KMS-11 (cell line): ENCODE results near the gene NAMPT.

Experiments used
- H2AFZ ChIP-seq: fragments of 200-600 bp; sonication (generic); 2 replicates; pipeline ENCODE4 v1.6.1; 2016; ENCODE audit warnings: antibody characterized with exemption, mixed run types, low read depth
- H3K27ac ChIP-seq: fragments of 200-600 bp; sonication (generic); 2 replicates; pipeline ENCODE4 v1.6.1; 2016; ENCODE audit warnings: mild to moderate bottlenecking, mixed run types
- H3K27me3 ChIP-seq: fragments of 200-600 bp; sonication (generic); 2 replicates; pipeline ENCODE4 v1.6.1; 2017; ENCODE audit warnings: mild to moderate bottlenecking, low read depth, mixed run types, moderate library complexity; ENCODE audit not compliant: insufficient read depth
- H3K36me3 ChIP-seq: fragments of 200-600 bp; sonication (generic); 2 replicates; pipeline ENCODE4 v1.6.1; 2017; ENCODE audit warnings: mild to moderate bottlenecking, mixed run types; ENCODE audit not compliant: insufficient read depth
- H3K4me1 ChIP-seq: fragments of 200-600 bp; sonication (generic); 2 replicates; pipeline ENCODE4 v1.6.1; 2016; ENCODE audit warnings: mild to moderate bottlenecking, low read depth, mixed run types; ENCODE audit not compliant: poor library complexity, severe bottlenecking
- H3K4me2 ChIP-seq: fragments of 200-600 bp; sonication (generic); 2 replicates; pipeline ENCODE4 v1.7.0; 2016; ENCODE audit warnings: mild to moderate bottlenecking, mixed run types
- H3K4me3 ChIP-seq: fragments of 200-600 bp; sonication (generic); IDR thresholded peaks from 2 replicates; pipeline ENCODE4 v1.6.1; 2017; ENCODE audit warnings: low read depth, low read length, mixed read lengths; ENCODE audit not compliant: insufficient read depth
- H3K79me2 ChIP-seq: fragments of 200-600 bp; sonication (generic); 2 replicates; pipeline ENCODE4 v1.6.1; 2016; ENCODE audit warnings: low read depth, mixed run types; ENCODE audit not compliant: insufficient read depth
- H3K9ac ChIP-seq: fragments of 200-600 bp; sonication (generic); 2 replicates; pipeline ENCODE4 v1.6.1; 2016; ENCODE audit warnings: mild to moderate bottlenecking, mixed run types
- H4K20me1 ChIP-seq: fragments of 200-600 bp; sonication (generic); 2 replicates; pipeline ENCODE4 v1.6.1; 2016; ENCODE audit warnings: mild to moderate bottlenecking, mixed run types; ENCODE audit not compliant: insufficient read depth
- TF ChIP-seq, protein P1 (sequence below): fragments of 200-600 bp; sonication (generic); conservative IDR thresholded peaks from 2 replicates; pipeline ENCODE4 v1.6.1; 2017; ENCODE audit warnings: low read depth, mild to moderate bottlenecking, antibody characterized with exemption, low read length, moderate library complexity, mixed read lengths

NAMPT gene

DNA sequence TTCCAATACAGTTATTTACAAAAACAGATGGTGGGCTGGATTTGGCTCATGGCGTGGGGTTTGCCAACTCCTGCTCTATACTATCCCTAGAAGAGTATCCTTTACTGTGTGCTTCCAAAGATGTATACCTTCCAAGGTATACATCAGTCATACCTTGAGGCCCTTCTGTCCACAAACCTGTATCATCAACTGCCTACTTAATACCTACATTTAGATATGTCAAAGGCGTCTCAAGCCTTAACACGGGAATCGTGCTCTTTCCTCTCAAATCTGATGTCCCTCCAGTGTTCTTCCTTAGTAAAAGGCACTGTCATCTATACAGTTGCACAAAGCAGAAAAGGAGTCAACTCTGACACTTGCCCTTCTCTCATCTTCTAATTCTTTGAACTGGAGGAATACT, 36.9 kb downstream of the NAMPT start:
- no peaks in the 10 kb centered on the region for H3K27me3 ChIP-seq
- H3K4me3 ChIP-seq, result no peak overlapping the region
- no peak overlapping the region for H2AFZ ChIP-seq
- TF ChIP-seq, protein P1, sequence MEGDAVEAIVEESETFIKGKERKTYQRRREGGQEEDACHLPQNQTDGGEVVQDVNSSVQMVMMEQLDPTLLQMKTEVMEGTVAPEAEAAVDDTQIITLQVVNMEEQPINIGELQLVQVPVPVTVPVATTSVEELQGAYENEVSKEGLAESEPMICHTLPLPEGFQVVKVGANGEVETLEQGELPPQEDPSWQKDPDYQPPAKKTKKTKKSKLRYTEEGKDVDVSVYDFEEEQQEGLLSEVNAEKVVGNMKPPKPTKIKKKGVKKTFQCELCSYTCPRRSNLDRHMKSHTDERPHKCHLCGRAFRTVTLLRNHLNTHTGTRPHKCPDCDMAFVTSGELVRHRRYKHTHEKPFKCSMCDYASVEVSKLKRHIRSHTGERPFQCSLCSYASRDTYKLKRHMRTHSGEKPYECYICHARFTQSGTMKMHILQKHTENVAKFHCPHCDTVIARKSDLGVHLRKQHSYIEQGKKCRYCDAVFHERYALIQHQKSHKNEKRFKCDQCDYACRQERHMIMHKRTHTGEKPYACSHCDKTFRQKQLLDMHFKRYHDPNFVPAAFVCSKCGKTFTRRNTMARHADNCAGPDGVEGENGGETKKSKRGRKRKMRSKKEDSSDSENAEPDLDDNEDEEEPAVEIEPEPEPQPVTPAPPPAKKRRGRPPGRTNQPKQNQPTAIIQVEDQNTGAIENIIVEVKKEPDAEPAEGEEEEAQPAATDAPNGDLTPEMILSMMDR, result no peak
- peaks cover 8% of the 10 kb centered on the region for H3K36me3 ChIP-seq
- H3K4me2 ChIP-seq, result no peak overlapping the region
- no peaks in the 10 kb centered on the region for H3K4me1 ChIP-seq
- H4K20me1 ChIP-seq, result no peaks in the 10 kb centered on the region
- no peak overlapping the region for H3K27ac ChIP-seq
- no peaks in the 10 kb centered on the region for H3K79me2 ChIP-seq
- H3K9ac ChIP-seq, result no peak overlapping the region

DNA sequence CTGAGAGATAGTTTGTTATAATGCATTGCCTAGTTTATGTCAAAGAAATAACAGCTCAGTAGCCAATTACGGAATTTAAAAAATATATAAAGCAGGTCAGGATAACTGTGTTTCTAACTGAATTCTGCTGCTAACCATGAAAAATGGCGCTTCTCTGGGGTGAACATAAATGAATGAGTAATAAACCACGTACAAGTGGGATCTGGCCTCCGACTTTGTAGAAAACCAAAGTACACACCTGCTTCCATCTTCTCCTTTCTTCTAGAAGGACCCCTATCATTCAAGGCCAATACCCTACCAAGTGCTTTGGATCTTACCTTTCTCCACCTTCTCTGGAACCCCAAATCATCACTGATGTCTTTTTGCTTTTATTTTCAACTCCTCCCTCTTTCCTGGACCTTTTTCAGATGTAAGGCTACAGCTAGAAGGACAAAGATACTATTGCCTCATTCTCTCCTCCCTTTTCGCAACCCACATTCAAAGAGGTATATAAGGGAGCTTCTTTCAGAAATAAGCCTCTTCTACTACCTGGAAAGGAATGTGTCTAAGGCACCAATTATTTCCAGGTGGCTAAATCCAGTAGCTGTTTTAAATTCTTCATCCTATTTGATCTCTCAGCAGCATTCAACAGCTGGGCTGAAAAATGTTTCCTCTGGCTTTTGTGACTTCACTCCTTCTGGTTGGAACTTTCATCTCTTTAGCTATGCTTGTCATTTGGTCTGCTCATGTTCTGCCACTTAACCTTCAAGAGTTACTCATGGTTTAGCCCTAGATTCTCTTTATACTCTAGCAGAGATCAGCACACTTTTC, 37.7 kb downstream of the NAMPT start:
- no peaks in the 10 kb centered on the region for H3K4me1 ChIP-seq
- no peaks in the 10 kb centered on the region for H3K27me3 ChIP-seq
- no peak overlapping the region for H2AFZ ChIP-seq
- peaks cover under 1% of the 10 kb centered on the region; the same call in 1 of the 2 replicates for H3K36me3 ChIP-seq
- no peak overlapping the region for H3K4me2 ChIP-seq
- no peak overlapping the region for H3K4me3 ChIP-seq
- no peak overlapping the region for H3K9ac ChIP-seq
- H3K79me2 ChIP-seq, result no peaks in the 10 kb centered on the region
- H4K20me1 ChIP-seq, result no peaks in the 10 kb centered on the region
- H3K27ac ChIP-seq, result no peak overlapping the region
- TF ChIP-seq, protein P1, result no peak

DNA sequence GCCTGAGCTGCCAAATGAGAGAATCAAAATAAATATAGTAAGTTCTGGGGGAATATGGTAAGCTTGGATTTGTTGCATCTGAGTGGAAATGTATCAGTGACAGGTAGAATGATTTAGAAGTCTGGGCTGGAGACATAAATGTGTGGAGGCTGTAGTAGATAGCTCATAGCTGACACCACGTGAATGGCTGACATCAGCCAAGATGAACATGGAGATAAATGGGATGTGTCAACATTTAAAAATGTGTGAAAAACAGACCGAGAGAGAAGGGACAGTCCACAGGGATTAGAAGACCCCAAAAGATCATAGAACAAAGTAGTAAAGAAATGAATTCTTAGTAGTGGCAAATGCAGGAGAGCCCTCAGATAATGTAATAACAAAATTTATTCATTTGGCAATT, 40.9 kb downstream of the NAMPT start:
- no peaks in the 10 kb centered on the region for H3K79me2 ChIP-seq
- H3K4me3 ChIP-seq, result no peak overlapping the region
- H4K20me1 ChIP-seq, result no peaks in the 10 kb centered on the region
- no peaks in the 10 kb centered on the region; the same call in 1 of the 2 replicates for H3K36me3 ChIP-seq
- H3K4me1 ChIP-seq, result no peaks in the 10 kb centered on the region
- no peak overlapping the region for H2AFZ ChIP-seq
- no peak overlapping the region for H3K9ac ChIP-seq
- no peaks in the 10 kb centered on the region for H3K27me3 ChIP-seq
- TF ChIP-seq, protein P1, result no peak
- H3K27ac ChIP-seq, result no peak overlapping the region
- H3K4me2 ChIP-seq, result no peak overlapping the region

DNA sequence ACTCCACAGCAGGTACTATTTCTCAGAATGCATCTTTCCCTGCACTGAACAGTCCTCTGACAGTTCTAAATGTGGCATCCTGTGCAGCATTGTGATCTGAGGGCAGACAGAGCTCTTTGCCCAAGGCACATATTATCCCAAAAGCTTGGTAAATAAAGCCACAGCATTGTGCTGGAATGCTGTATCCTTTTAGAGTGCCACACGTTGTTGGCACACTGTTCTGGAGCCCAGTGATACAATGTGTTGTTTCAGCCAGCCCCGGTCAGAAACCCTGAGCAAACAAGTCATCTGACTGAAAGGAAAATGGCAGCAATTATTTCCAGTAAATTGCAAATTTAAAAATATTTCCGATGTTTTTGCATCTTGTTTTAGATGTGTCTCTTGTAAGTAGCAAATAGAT, 45.4 kb downstream of the NAMPT start:
- TF ChIP-seq, protein P1, result no peak
- no peak overlapping the region for H3K4me2 ChIP-seq

More for the DNA sequence above, 45.4 kb downstream of the NAMPT start:
- Histone ChIP-seq H2AFZ (no peak overlapping the region), H3K79me2 (no peaks in the 10 kb centered on the region), H3K27me3 (no peaks in the 10 kb centered on the region), H3K9ac (no peak overlapping the region), H3K27ac (no peak overlapping the region), H3K4me1 (no peaks in the 10 kb centered on the region), H3K36me3 (no peaks in the 10 kb centered on the region), H4K20me1 (no peaks in the 10 kb centered on the region), H3K4me3 (no peak overlapping the region)
